ENCODE data around the gene S100A4.

- TF ChIP-seq POLR2AphosphoS5 (IDR thresholded peaks at IDR 0.05; ENCODE audit: insufficient read depth in 1 of 2, low read depth in 1 of 2) (no peak), POLR2A (IDR thresholded peaks at IDR 0.05) (no peak)
Measured at GRCh38 chr1:153540394-153541361, 4.9 kb downstream of the S100A4 start, which contains the start of gene S100A5.

All from vagina (tissue), 2 donors.